ENCODE measurements around the gene NOS3. TPM values are rescaled to one million over a fixed set of nuclear protein-coding genes. Genes with fewer than 3 reads are reported as not detected.

The NOS3 gene
- total and polyA plus RNA-seq, 8 donors: 7.5 to 21.8 (median 10.4) TPM

DNA sequence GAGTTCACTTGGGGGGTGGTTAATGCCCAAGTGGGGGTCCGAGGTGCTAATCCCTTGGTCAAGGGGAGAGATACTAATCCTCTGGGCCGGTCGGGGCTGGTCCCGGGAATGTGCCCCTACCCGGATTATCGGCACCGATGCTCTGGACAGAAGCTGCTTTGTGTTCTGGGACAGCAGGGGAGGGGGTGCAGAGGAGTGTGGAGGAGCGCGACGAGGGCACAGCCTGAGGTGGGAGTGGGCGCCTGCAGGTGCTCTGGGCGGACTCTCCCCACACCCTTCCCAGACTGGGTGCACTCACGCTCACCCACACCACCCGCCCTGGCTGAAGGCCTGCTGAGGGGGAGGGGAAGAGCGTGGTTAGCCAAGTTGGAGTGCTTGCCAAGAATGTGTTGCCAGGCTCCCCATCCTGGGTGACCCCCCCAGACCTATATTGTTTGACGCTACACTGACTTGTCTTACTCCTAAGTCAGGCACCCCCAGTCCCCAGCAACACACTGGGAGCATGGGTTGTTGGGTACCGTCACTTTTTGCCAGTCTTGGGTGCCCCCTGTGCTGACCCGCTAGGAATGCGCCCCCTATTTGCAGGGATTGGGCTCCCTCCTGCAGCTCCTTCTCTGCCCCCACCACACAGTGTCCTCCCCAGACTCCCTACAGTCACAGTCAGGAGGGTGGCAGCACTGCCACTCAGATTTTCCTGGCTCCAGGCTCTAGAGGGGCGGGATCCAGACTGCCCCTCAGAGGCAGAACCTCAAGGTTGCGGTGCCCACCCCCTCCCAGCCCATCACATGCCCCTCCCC lies 69.8 kb downstream of the NOS3 start:
- DNase-seq (peak in 2 of 4 donors; percentile 39 to 71), ATAC-seq (peak; percentile 5)
- intact Hi-C loops (cut with DNase I): no loop called here

DNA sequence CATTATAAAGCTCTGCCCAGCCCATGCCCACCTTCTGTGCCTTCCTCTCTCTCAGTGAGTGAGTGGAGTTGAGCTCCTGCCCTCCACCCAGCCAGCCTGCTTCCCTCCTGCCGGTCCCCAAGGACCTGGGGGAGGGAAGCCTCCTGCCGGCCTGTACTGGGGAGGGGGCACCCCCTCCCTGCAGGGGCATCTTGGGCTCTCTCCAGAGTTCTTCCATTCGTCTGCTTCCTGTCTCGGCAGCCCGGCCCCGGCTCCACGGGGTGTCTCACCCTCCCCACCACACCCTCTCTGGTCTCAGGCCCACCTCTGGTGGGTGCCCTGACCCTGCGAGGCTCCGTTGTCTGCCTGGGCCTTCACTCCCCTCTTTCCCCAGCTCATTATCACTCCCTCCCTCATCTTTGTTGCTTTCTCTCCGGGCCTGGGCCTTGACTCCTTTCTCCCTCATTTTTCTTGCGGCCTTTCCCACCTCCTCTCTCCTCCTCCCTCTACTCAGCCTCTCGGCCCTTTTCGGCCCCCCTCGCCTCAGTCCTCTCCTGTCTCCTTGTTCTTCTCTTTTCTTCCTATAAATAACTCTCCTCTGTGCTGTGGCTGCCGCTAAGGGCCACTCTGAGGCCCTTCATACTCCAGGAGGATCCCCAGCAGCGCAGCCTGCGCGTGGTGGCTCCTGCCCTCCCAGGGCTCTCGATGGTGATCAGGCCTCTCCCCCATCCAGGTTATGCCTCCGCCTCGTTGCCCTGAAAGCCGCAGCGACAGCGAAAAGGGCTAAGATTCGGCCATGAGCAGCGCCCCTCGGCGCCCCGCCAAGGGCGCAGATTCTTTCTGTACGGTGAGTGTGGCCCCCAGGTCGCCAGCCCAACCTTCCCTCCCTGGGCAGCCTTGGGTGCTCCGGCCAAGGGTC lies 70.6 kb downstream of the NOS3 start:
- H3K27me3 ChIP-seq: no peaks in the 10 kb centered on the region
- peak in 3 of 4 donors; percentile 32 to 81 (median 81) for DNase-seq
- peak overlapping the region in 1 of 2 donors; percentile 98 for H3K27ac ChIP-seq
- TF ChIP-seq, protein P1, sequence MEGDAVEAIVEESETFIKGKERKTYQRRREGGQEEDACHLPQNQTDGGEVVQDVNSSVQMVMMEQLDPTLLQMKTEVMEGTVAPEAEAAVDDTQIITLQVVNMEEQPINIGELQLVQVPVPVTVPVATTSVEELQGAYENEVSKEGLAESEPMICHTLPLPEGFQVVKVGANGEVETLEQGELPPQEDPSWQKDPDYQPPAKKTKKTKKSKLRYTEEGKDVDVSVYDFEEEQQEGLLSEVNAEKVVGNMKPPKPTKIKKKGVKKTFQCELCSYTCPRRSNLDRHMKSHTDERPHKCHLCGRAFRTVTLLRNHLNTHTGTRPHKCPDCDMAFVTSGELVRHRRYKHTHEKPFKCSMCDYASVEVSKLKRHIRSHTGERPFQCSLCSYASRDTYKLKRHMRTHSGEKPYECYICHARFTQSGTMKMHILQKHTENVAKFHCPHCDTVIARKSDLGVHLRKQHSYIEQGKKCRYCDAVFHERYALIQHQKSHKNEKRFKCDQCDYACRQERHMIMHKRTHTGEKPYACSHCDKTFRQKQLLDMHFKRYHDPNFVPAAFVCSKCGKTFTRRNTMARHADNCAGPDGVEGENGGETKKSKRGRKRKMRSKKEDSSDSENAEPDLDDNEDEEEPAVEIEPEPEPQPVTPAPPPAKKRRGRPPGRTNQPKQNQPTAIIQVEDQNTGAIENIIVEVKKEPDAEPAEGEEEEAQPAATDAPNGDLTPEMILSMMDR (IDR thresholded peaks at IDR 0.05): no peak
- peak overlapping the region; percentile 86 to 93 for H3K4me3 ChIP-seq
- no peaks in the 10 kb centered on the region for H3K9me3 ChIP-seq
- intact Hi-C loops (cut with DNase I): no loop called here
- peak; percentile 35 for ATAC-seq
- peaks cover 33 to 54% of the 10 kb centered on the region in 2 donors for H3K4me1 ChIP-seq
- peaks cover 0 to 39% of the 10 kb centered on the region in 2 donors for H3K36me3 ChIP-seq

More for the DNA sequence above, 69.8 kb downstream of the NOS3 start:
- Histone ChIP-seq H3K36me3 (peaks cover 0 to 31% of the 10 kb centered on the region in 2 donors), H3K4me1 (peaks cover 33 to 55% of the 10 kb centered on the region in 2 donors), H3K9me3 (no peaks in the 10 kb centered on the region), H3K4me3 (peak overlapping the region; percentile 86 to 93), H3K27me3 (no peaks in the 10 kb centered on the region), H3K27ac (peak overlapping the region; percentile 96 to 98)
- TF ChIP-seq, protein P1 (IDR thresholded peaks at IDR 0.05): no peak

DNA sequence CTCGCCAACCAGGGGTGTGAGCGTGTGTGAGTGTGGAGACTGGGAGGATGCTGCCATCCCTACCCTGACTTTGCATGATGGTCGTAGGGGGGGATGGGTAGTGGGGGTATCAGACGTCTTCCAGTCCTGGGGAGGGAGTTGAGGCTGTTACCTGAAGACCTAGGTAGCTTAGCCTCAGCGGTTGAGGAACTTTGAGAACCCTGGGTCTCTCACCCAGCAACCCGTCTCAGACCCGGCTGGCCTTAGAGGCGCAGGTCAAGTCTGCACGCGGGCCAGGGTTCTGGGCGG lies 71.2 kb downstream of the NOS3 start:
- H3K27ac ChIP-seq: peak overlapping the region in 1 of 2 donors; percentile 98
- DNase-seq (no peak), ATAC-seq (no peak)
- no peaks in the 10 kb centered on the region for H3K9me3 ChIP-seq
- H3K36me3 ChIP-seq: peaks cover under 1 to 45% of the 10 kb centered on the region in 2 donors
- intact Hi-C loops (cut with DNase I): no loop called here
- peak overlapping the region in 1 of 2 donors; percentile 93 for H3K4me3 ChIP-seq
- peaks cover 31 to 48% of the 10 kb centered on the region in 2 donors for H3K4me1 ChIP-seq
- TF ChIP-seq, protein P1 (IDR thresholded peaks at IDR 0.05): no peak
- no peaks in the 10 kb centered on the region for H3K27me3 ChIP-seq

DNA sequence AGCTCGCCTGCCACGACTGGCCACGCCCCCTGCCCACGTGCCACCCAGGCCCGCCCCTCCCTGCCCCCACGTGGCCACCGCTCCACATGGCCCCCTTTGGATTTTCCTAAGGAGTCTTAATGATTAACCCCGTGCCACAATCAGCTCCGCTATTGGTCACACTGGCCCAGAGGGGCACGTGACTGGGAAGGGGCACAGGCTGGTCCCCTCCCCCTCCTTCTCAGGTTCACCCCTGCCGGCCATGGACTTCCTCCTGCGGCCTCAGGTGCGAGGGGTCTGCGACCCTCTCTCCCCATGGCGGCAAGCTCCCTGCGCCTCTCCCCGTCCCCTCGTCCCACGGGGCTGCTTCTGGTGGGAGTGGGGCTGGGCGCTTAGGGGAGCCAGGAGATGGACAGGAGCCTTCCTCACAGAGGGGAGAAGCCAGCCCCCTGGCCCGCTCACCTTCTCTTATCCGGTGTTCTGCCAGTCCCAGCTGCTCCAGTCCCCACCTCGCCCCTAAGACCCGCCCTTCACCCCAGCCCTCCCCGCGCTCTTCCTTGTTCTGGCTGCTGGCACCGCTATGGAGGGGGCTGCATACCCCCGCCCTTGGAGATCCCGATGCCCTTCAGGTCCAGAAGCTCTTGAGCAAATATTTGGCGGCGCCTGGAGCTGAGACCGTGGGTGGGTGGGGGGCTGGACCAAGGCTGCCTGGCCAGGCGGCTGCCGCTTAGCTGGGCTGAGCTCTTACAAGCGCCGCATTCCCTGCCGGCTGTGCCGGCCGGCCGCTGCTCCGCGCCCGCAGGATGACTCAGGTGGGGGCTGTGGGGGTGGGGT lies 71.8 kb downstream of the NOS3 start:
- peak overlapping the region; percentile 15 to 93 for H3K4me3 ChIP-seq
- H3K27me3 ChIP-seq: no peaks in the 10 kb centered on the region
- H3K36me3 ChIP-seq: peaks cover 5 to 51% of the 10 kb centered on the region in 2 donors
- peaks cover 28 to 44% of the 10 kb centered on the region in 2 donors for H3K4me1 ChIP-seq
- intact Hi-C loops (cut with DNase I): no loop called here
- TF ChIP-seq, protein P1 (IDR thresholded peaks at IDR 0.05): no peak
- ATAC-seq: peak; percentile 51
- H3K9me3 ChIP-seq: no peaks in the 10 kb centered on the region
- H3K27ac ChIP-seq: peak overlapping the region; percentile 23 to 62
- peak; percentile 33 to 89 (median 80) for DNase-seq

Data from left lung (tissue), 10 donors.